GM12878 (cell line): ENCODE measurements around the gene USH1G. TPM values are rescaled to one million over a fixed set of nuclear protein-coding genes. Genes with fewer than 3 reads are reported as not detected.

Source experiments
- ATAC-seq: fragments of 200-7000 bp; cut with Tn5 transposase; 3 replicates; pipeline ENCODE4 v1.9.1; 2020; ENCODE audit warnings: mild to moderate bottlenecking, moderate library complexity
- BruUV-seq: library from RNA; stranded (reverse); fragments of 400-500 nt; replicated peaks from 2 replicates; lab custom pipeline; 2021; lab: Mats Ljungman, UMichigan
- CTCF ChIA-PET: fragments of 300-600 bp; sonication (Branson Sonifier 250); formaldehyde crosslinking; extraction: SDS; loops from one replicate; lab custom pipeline; 2021; ENCODE audit warnings: inconsistent platforms; lab: Yijun Ruan, JAX
- POLR2A ChIA-PET: fragments of 350-600 bp; formaldehyde crosslinking; extraction: SDS; loops from one replicate; lab custom pipeline; 2021; ENCODE audit warnings: inconsistent platforms; lab: Charles Lee
- RAD21 ChIA-PET: fragments of 300-600 bp; sonication (Branson Sonifier 250); formaldehyde crosslinking; loops from one replicate; lab custom pipeline; 2023; ENCODE audit warnings: antibody characterized with exemption; ENCODE audit not compliant: unreplicated experiment; lab: Charles Lee
- SMC1A ChIA-PET: fragments of 300-600 bp; sonication (Branson Sonifier 250); formaldehyde crosslinking; loops from one replicate; lab custom pipeline; 2023; ENCODE audit not compliant: unreplicated experiment, uncharacterized antibody; lab: Charles Lee
- DNase-seq: peaks from one replicate; pipeline ENCODE4 v3.0.0-alpha.2; 2011; ENCODE audit warnings: low read depth, low spot score
- FAIRE-seq: peaks from 3 replicates; lab custom pipeline; 2011; peaks lifted over from hg19 to GRCh38; lab: Jason Lieb, UNC
- H2AFZ ChIP-seq: 2 replicates; pipeline ENCODE4 v1.6.0; 2011; ENCODE audit warnings: low read depth, low read length, control low read depth; ENCODE audit not compliant: control insufficient read depth
- H3K27ac ChIP-seq: 2 replicates; pipeline ENCODE4 v1.5.1; 2011; ENCODE audit warnings: control low read depth; ENCODE audit not compliant: control insufficient read depth, insufficient read depth
- H3K27me3 ChIP-seq, 2 experiments: replicated peaks in 1 of 2; 2 replicates each; pipeline versions ENCODE4 v1.6.0 to v1.6.1; 2011; ENCODE audit warnings: low read length in 1 of 2; ENCODE audit not compliant: control insufficient read depth in 2 of 2, insufficient read depth in 2 of 2
- H3K36me3 ChIP-seq, 2 experiments: 2 replicates each; pipeline ENCODE4 v1.5.1; 2011; ENCODE audit warnings: low read length in 1 of 2; ENCODE audit not compliant: control insufficient read depth in 2 of 2, insufficient read depth in 2 of 2
- H3K4me1 ChIP-seq: 2 replicates; pipeline ENCODE4 v1.6.1; 2011; ENCODE audit warnings: mild to moderate bottlenecking, low read length, moderate library complexity, mixed read lengths; ENCODE audit not compliant: control insufficient read depth, insufficient read depth
- H3K4me2 ChIP-seq: 2 replicates; pipeline ENCODE4 v1.6.0; 2011; ENCODE audit warnings: control low read depth; ENCODE audit not compliant: control insufficient read depth, insufficient read depth
- H3K4me3 ChIP-seq: fragments of 200-600 bp; sonication (generic); 2 replicates; pipeline ENCODE4 v1.5.1; 2016
- H3K79me2 ChIP-seq: 2 replicates; pipeline ENCODE4 v1.6.0; 2011; ENCODE audit warnings: low read length; ENCODE audit not compliant: control insufficient read depth, insufficient read depth
- H3K9ac ChIP-seq: 2 replicates; pipeline ENCODE4 v1.8.0; 2011; ENCODE audit warnings: low read length, control low read depth, mixed read lengths; ENCODE audit not compliant: control insufficient read depth, insufficient read depth
- H3K9me3 ChIP-seq: replicated peaks from 3 replicates; pipeline ENCODE4 v1.5.1; 2011; ENCODE audit warnings: mild to moderate bottlenecking, low read length; ENCODE audit not compliant: control insufficient read depth, insufficient read depth
- H4K20me1 ChIP-seq: 2 replicates; pipeline ENCODE4 v1.6.0; 2011; ENCODE audit not compliant: control insufficient read depth, insufficient read depth
- POU2F2 ChIP-seq: IDR thresholded peaks from 3 replicates; pipeline ENCODE4 v1.6.1; 2011; ENCODE audit warnings: low read depth, mild to moderate bottlenecking, low read length, borderline replicate concordance
- RELA ChIP-seq: fragments of 450-650 bp; IDR thresholded peaks from 2 replicates; pipeline ENCODE4 v1.8.0; 2014; ENCODE audit warnings: borderline replicate concordance; ENCODE audit not compliant: partially characterized antibody
- STAT1 ChIP-seq: fragments of 450-650 bp; conservative IDR thresholded peaks from 2 replicates; pipeline ENCODE4 v1.6.1; 2014; ENCODE audit warnings: antibody characterized with exemption, mild to moderate bottlenecking
- ZNF384 ChIP-seq: IDR thresholded peaks from 2 replicates; pipeline ENCODE4 v1.6.1; 2012; ENCODE audit warnings: low read depth, mild to moderate bottlenecking, low read length, improper control_type of control experiment, borderline replicate concordance
- WGBS: methylation state at CpG from one replicate; pipeline ENCODE4 v1.1.6; 2016; ENCODE audit warnings: low lambda C conversion rate; ENCODE audit not compliant: insufficient replicate concordance, insufficient coverage; ENCODE audit errors: missing lambda C conversion rate; 5-methylcytosine and 5-hydroxymethylcytosine counted together
- in situ Hi-C: fragments of 300-500 bp; cut with MboI; formaldehyde crosslinking; loops from 9 replicates; pipeline ENCODE4 v1.14.3; 2018; ENCODE audit warnings: mixed read lengths
- intact Hi-C: fragments of 100-400 bp; cut with micrococcal nuclease; formaldehyde crosslinking; loops from one replicate; pipeline ENCODE4 v1.14.2; 2022; ENCODE audit not compliant: unreplicated experiment
- polyA plus RNA-seq, 11 experiments: library from polyadenylated mRNA; depleted of rRNA in 4 of 11; unstranded in 6 of 11; stranded (reverse) in 5 of 11; fragments of >200 nt; fragmentation: Nextera tagmentation in 4 of 11; fragmentation: Illumina TruSeq in 1 of 11; extraction: Ambion mirVana in 4 of 11; extraction: Trizol in 1 of 11; gene quantifications; 1 replicate in 1 of 11; 2 replicates in 10 of 11; pipeline versions ENCODE4 v1.2.1 to v1.2.3, GENCODE V29; 2011 to 2016; ENCODE audit warnings: inconsistent platforms in 2 of 11, missing spikeins in 2 of 11, low read depth in 1 of 11
- total RNA-seq, 4 experiments: library from RNA; depleted of rRNA in 3 of 4; stranded (reverse); fragments of >200 nt in 3 of 4; fragmentation: Illumina TruSeq in 1 of 4; extraction: Trizol in 1 of 4; gene quantifications; 2 replicates each; pipeline versions ENCODE4 v1.2.1 to v1.2.3, GENCODE V29; 2013 to 2021
- TF ChIP-seq, protein P1 (sequence below): fragments of 450-650 bp; IDR thresholded peaks from 2 replicates; pipeline ENCODE4 v1.6.1; 2014; ENCODE audit warnings: mild to moderate bottlenecking
- TF ChIP-seq, protein P2 (sequence below): fragments of 150-350 bp; IDR thresholded peaks from 2 replicates; pipeline ENCODE4 v1.6.1; 2016; ENCODE audit warnings: low read depth, low read length
- TF ChIP-seq, protein P3 (sequence below): IDR thresholded peaks from 2 replicates; pipeline ENCODE4 v1.6.1; 2011; ENCODE audit warnings: borderline replicate concordance, low read depth, mild to moderate bottlenecking, moderate library complexity, low read length; ENCODE audit not compliant: insufficient read depth, poor library complexity, severe bottlenecking

Gene USH1G
- total and polyA plus RNA-seq, 10 of the 15 experiments (the other 5 are each of a cell fraction or from before 2014, with no cell fraction given) = 0.05 to 0.62 (median 0.09) TPM; not detected in 7

DNA sequence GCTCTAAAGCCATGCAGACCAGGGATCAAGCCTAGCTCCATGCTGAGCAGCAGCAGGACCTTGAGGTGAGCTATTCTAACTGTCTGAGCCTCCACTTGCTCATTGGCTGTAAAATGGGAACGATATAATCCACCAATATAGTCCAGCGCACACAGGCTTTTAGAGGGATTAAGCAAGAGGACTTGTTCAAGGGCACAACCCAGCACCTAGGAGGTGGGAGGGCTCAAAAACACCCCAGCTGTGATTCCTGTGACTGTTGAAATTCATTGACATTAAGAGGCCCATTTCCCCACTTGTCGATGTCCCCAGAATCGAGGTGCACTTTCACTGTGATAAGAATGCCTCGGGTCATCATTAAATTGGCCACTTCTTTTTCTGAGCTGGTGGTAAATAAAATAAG lies 4.1 kb downstream of the USH1G start:
- SMC1A ChIA-PET = interaction anchor here (0.7 to 3.0 kb wide), 3 partner anchors 39 to 113 kb away, joined by 3 to 10 read pairs (median 3); no protein-coding TSS in a partner anchor
- RAD21 ChIA-PET = interaction anchor here (1.2 to 8.1 kb wide), 4 partner anchors 10 to 42 kb away, joined by 3 to 73 read pairs (median 4); no protein-coding TSS in a partner anchor
- no peak for DNase-seq
- in situ Hi-C loops (no loop called here), intact Hi-C loops (no loop called here)
- H3K4me2 ChIP-seq = no peak overlapping the region
- CTCF ChIA-PET = interaction anchor here (0.6 to 12.6 kb wide), 4 partner anchors 12 to 1476 kb away, joined by 3 to 274 read pairs (median 3); no protein-coding TSS in a partner anchor
- no peaks in the 10 kb centered on the region for H4K20me1 ChIP-seq
- no TSS peak for BruUV-seq
- 60% methylated on average over 5 of the region's 5 CpGs for WGBS
- H3K27ac ChIP-seq = no peak overlapping the region
- peaks cover 2 to 6% of the 10 kb centered on the region in 2 experiments for H3K27me3 ChIP-seq
- H3K9ac ChIP-seq = no peak overlapping the region
- H3K36me3 ChIP-seq = no peaks in the 10 kb centered on the region
- no peak for TF ChIP-seq ZNF384
- TF ChIP-seq, protein P1, sequence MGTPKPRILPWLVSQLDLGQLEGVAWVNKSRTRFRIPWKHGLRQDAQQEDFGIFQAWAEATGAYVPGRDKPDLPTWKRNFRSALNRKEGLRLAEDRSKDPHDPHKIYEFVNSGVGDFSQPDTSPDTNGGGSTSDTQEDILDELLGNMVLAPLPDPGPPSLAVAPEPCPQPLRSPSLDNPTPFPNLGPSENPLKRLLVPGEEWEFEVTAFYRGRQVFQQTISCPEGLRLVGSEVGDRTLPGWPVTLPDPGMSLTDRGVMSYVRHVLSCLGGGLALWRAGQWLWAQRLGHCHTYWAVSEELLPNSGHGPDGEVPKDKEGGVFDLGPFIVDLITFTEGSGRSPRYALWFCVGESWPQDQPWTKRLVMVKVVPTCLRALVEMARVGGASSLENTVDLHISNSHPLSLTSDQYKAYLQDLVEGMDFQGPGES = no peak
- TF ChIP-seq, protein P2, sequence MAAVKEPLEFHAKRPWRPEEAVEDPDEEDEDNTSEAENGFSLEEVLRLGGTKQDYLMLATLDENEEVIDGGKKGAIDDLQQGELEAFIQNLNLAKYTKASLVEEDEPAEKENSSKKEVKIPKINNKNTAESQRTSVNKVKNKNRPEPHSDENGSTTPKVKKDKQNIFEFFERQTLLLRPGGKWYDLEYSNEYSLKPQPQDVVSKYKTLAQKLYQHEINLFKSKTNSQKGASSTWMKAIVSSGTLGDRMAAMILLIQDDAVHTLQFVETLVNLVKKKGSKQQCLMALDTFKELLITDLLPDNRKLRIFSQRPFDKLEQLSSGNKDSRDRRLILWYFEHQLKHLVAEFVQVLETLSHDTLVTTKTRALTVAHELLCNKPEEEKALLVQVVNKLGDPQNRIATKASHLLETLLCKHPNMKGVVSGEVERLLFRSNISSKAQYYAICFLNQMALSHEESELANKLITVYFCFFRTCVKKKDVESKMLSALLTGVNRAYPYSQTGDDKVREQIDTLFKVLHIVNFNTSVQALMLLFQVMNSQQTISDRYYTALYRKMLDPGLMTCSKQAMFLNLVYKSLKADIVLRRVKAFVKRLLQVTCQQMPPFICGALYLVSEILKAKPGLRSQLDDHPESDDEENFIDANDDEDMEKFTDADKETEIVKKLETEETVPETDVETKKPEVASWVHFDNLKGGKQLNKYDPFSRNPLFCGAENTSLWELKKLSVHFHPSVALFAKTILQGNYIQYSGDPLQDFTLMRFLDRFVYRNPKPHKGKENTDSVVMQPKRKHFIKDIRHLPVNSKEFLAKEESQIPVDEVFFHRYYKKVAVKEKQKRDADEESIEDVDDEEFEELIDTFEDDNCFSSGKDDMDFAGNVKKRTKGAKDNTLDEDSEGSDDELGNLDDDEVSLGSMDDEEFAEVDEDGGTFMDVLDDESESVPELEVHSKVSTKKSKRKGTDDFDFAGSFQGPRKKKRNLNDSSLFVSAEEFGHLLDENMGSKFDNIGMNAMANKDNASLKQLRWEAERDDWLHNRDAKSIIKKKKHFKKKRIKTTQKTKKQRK = no peak
- TF ChIP-seq, protein P3, sequence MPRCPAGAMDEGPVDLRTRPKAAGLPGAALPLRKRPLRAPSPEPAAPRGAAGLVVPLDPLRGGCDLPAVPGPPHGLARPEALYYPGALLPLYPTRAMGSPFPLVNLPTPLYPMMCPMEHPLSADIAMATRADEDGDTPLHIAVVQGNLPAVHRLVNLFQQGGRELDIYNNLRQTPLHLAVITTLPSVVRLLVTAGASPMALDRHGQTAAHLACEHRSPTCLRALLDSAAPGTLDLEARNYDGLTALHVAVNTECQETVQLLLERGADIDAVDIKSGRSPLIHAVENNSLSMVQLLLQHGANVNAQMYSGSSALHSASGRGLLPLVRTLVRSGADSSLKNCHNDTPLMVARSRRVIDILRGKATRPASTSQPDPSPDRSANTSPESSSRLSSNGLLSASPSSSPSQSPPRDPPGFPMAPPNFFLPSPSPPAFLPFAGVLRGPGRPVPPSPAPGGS = no peak
- TF ChIP-seq RELA = no peak
- TF ChIP-seq POU2F2 = no peak
- no peak for TF ChIP-seq STAT1
- TF ChIP-seq, all 136 proteins: peak for 0
- H3K4me1 ChIP-seq = no peaks in the 10 kb centered on the region
- no peaks in the 10 kb centered on the region for H3K79me2 ChIP-seq
- no peak overlapping the region for H2AFZ ChIP-seq
- no peak overlapping the region for H3K4me3 ChIP-seq
- no peak for ATAC-seq
- H3K9me3 ChIP-seq = no peaks in the 10 kb centered on the region
- FAIRE-seq = no peak
- POLR2A ChIA-PET = interaction anchor here (0.7 kb wide), 1 partner anchor 895 kb away, joined by 4 read pairs; no protein-coding TSS in a partner anchor
